ENCODE data around the gene NTRK3. TPM values are rescaled to one million over a fixed set of nuclear protein-coding genes. Genes with fewer than 3 reads are reported as not detected.

The NTRK3 gene
- total and polyA plus RNA-seq, 2 experiments from 2014 or later = not detected

DNA sequence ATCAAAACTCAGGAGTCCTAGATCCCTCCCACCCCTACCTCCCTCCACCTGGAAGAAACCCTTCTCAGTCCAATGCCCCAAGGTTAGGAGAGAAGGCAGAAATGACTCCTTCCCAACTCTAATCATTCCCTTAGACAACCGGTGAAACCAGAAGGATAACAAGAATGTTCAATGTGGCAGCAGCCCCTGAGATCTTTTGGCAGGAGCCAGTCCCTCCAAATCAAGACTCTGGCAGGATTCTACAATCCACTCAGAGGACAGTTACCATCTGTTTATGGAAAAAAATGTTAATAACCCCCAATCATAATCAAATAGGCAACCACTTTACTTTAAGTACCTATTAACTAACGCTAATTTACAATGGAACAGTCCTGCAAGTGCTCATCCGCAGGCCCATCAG lies 136.5 kb downstream of the NTRK3 start:
- Histone ChIP-seq H3K9ac (no peak overlapping the region), H3K4me1 (ENCODE audit: insufficient read depth) (no peaks in the 10 kb centered on the region), H3K9me2 (ENCODE audit: insufficient read depth) (no peaks in the 10 kb centered on the region), H4K20me1 (ENCODE audit: insufficient read depth) (no peaks in the 10 kb centered on the region), H3K27ac (no peak overlapping the region), H3K4me3 (no peak overlapping the region), H3K4me2 (ENCODE audit: unreplicated experiment) (no peak overlapping the region), H2AFZ (no peak overlapping the region), H3K9me3 (ENCODE audit: low read depth) (no peaks in the 10 kb centered on the region), H3F3A (ENCODE audit: insufficient read depth) (no peaks in the 10 kb centered on the region), H3K27me3 (replicated peaks; ENCODE audit: insufficient read depth) (no peaks in the 10 kb centered on the region), H3K36me3 (ENCODE audit: low read depth) (no peaks in the 10 kb centered on the region), H3K79me2 (ENCODE audit: insufficient read depth) (no peaks in the 10 kb centered on the region)
- no peak for DNase-seq
- no peak for TF ChIP-seq EZH2phosphoT487 (IDR thresholded peaks at IDR 0.05; ENCODE audit: insufficient read depth, low read depth)
- no peak for TF ChIP-seq EZH2 (IDR thresholded peaks at IDR 0.05; ENCODE audit: insufficient read depth, poor library complexity, severe bottlenecking)
- in situ Hi-C loops (cut with MboI) = no loop called here
- 42 to 44% methylated on average over 3 of the region's 3 CpGs for WGBS, 2 experiments (ENCODE audit: low coverage in 1 of 2, low lambda C conversion rate in 2 of 2, missing lambda C conversion rate in 2 of 2)

DNA sequence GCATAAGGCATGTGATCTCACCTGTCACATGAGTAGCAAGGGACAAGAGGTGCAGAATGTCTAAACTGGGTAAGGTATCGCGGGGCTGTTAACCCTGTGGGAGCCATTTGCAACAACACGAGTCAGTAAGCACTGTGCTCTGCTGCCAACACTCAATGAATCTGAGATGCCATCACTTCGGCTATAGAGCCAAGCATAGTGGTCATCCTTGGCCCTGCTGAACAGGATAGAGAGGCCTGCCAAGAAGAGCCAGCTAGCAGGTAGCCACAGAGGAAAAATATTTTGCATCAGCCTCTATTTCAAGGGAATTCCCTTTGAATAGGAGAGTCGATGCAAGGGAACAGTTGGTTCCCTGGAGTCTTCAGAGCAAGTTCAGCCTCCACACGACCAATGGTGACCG lies 137.8 kb downstream of the NTRK3 start:
- TF ChIP-seq EZH2 (IDR thresholded peaks at IDR 0.05; ENCODE audit: insufficient read depth, poor library complexity, severe bottlenecking) = no peak
- no peak for TF ChIP-seq EZH2phosphoT487 (IDR thresholded peaks at IDR 0.05; ENCODE audit: insufficient read depth, low read depth)
- no peaks in the 10 kb centered on the region for H3K79me2 ChIP-seq (ENCODE audit: insufficient read depth)
- no peaks in the 10 kb centered on the region for H4K20me1 ChIP-seq (ENCODE audit: insufficient read depth)
- no peak overlapping the region for H3K4me3 ChIP-seq
- no peaks in the 10 kb centered on the region for H3K9me3 ChIP-seq (ENCODE audit: low read depth)
- H3K27ac ChIP-seq = no peak overlapping the region
- H2AFZ ChIP-seq = no peak overlapping the region
- in situ Hi-C loops (cut with MboI) = no loop called here
- no peak overlapping the region for H3K4me2 ChIP-seq (ENCODE audit: unreplicated experiment)
- DNase-seq = no peak
- H3K27me3 ChIP-seq (replicated peaks; ENCODE audit: insufficient read depth) = no peaks in the 10 kb centered on the region
- no peaks in the 10 kb centered on the region for H3K9me2 ChIP-seq (ENCODE audit: insufficient read depth)
- no peak overlapping the region for H3K9ac ChIP-seq
- no peaks in the 10 kb centered on the region for H3K4me1 ChIP-seq (ENCODE audit: insufficient read depth)
- H3K36me3 ChIP-seq (ENCODE audit: low read depth) = no peaks in the 10 kb centered on the region
- H3F3A ChIP-seq (ENCODE audit: insufficient read depth) = no peaks in the 10 kb centered on the region
- WGBS, 2 experiments (ENCODE audit: low coverage in 1 of 2, low lambda C conversion rate in 2 of 2, missing lambda C conversion rate in 2 of 2) = 28 to 30% methylated on average over 7 of the region's 7 CpGs

DNA sequence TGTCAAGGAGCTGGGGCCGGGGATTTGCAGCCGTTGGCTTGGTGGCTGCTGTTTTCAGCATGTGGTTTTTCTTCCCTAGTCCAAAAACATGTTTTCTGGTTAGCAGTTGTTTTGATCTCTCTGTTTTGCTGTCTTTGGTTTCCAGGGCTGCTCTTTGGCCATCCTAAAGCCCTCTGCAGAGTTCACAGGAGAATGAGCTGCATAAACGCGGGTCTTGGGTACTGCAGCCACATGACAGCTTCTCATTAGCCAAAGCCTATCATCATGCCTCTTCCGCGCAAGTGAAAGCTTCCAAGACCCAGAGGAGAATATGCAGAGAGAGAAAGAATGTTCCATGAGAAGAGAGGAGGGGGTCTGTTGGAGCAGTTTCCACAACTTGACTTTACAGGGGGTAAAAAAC lies 138.5 kb downstream of the NTRK3 start:
- H2AFZ ChIP-seq = no peak overlapping the region
- H3K79me2 ChIP-seq (ENCODE audit: insufficient read depth) = no peaks in the 10 kb centered on the region
- H3K4me2 ChIP-seq (ENCODE audit: unreplicated experiment) = no peak overlapping the region
- no peak for DNase-seq
- no peaks in the 10 kb centered on the region for H3K27me3 ChIP-seq (replicated peaks; ENCODE audit: insufficient read depth)
- H3K9me2 ChIP-seq (ENCODE audit: insufficient read depth) = no peaks in the 10 kb centered on the region
- H3K4me1 ChIP-seq (ENCODE audit: insufficient read depth) = no peaks in the 10 kb centered on the region
- no peaks in the 10 kb centered on the region for H3K36me3 ChIP-seq (ENCODE audit: low read depth)
- WGBS, 2 experiments (ENCODE audit: low coverage in 1 of 2, low lambda C conversion rate in 2 of 2, missing lambda C conversion rate in 2 of 2) = 1 to 3% methylated on average over 6 of the region's 6 CpGs
- TF ChIP-seq EZH2 (IDR thresholded peaks at IDR 0.05; ENCODE audit: insufficient read depth, poor library complexity, severe bottlenecking) (no peak), EZH2phosphoT487 (IDR thresholded peaks at IDR 0.05; ENCODE audit: insufficient read depth, low read depth) (no peak)
- in situ Hi-C loops (cut with MboI) = no loop called here
- H3K9ac ChIP-seq = no peak overlapping the region
- H4K20me1 ChIP-seq (ENCODE audit: insufficient read depth) = no peaks in the 10 kb centered on the region
- H3K9me3 ChIP-seq (ENCODE audit: low read depth) = no peaks in the 10 kb centered on the region
- H3F3A ChIP-seq (ENCODE audit: insufficient read depth) = no peaks in the 10 kb centered on the region
- H3K4me3 ChIP-seq = no peak overlapping the region
- no peak overlapping the region for H3K27ac ChIP-seq

DNA sequence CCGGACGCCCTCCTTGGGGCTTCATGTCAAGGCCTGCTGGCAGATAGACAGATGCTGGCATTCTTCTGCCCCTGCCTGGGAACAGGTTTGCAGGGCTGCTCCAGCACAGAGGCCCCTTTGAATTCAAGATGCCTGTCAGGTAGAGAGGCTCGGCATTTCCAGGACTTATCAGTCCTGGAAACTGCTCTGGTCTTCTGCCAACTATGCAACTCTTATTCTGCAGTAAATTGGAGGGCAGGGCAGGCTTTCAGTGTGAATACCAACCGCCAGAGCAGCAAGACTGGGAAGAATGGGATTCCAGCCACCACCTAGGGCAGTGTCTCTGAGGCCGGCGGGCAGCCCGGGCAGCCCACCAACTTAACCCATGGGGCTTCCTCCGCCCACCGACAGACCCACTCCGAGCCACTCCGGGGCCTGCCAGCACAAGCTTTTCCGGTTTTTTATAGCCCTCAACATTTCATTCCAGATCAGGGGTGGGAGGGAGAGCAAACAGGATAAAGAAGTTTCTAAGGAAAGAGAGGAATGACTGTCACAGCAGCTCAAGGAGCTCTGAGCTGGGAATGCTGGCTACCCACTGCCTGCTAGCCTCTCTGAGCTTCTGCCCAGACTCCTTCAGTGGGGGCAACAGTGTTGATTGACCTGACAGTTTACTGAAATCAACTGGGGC lies 140.9 kb downstream of the NTRK3 start:
- H3K4me2 ChIP-seq (ENCODE audit: unreplicated experiment) = no peak overlapping the region
- TF ChIP-seq EZH2 (IDR thresholded peaks at IDR 0.05; ENCODE audit: insufficient read depth, poor library complexity, severe bottlenecking) (no peak), EZH2phosphoT487 (IDR thresholded peaks at IDR 0.05; ENCODE audit: insufficient read depth, low read depth) (no peak)
- no peak overlapping the region for H3K9ac ChIP-seq

More for the DNA sequence above, 140.9 kb downstream of the NTRK3 start:
- Histone ChIP-seq H3K4me1 (ENCODE audit: insufficient read depth) (no peaks in the 10 kb centered on the region), H3F3A (ENCODE audit: insufficient read depth) (no peaks in the 10 kb centered on the region), H3K9me3 (ENCODE audit: low read depth) (no peaks in the 10 kb centered on the region), H3K27ac (no peak overlapping the region), H3K27me3 (replicated peaks; ENCODE audit: insufficient read depth) (no peaks in the 10 kb centered on the region), H3K79me2 (ENCODE audit: insufficient read depth) (no peaks in the 10 kb centered on the region), H3K36me3 (ENCODE audit: low read depth) (no peaks in the 10 kb centered on the region), H4K20me1 (ENCODE audit: insufficient read depth) (no peaks in the 10 kb centered on the region), H3K9me2 (ENCODE audit: insufficient read depth) (no peaks in the 10 kb centered on the region), H2AFZ (no peak overlapping the region), H3K4me3 (no peak overlapping the region)
- DNase-seq = no peak
- WGBS, 2 experiments (ENCODE audit: low coverage in 1 of 2, low lambda C conversion rate in 2 of 2, missing lambda C conversion rate in 2 of 2) = 13 to 22% methylated on average over 12 of the region's 12 CpGs
- in situ Hi-C loops (cut with MboI) = no loop called here
